Endothelial cell of hepatic sinusoid (primary cell): Measurements from ENCODE around the gene ITK.

Source experiments
- in situ Hi-C: cut with HindIII; loops from 2 replicates; pipeline ENCODE4 v1.10.0; 2017; ENCODE audit warnings: low sequenced_read_pairs

ITK gene

DNA sequence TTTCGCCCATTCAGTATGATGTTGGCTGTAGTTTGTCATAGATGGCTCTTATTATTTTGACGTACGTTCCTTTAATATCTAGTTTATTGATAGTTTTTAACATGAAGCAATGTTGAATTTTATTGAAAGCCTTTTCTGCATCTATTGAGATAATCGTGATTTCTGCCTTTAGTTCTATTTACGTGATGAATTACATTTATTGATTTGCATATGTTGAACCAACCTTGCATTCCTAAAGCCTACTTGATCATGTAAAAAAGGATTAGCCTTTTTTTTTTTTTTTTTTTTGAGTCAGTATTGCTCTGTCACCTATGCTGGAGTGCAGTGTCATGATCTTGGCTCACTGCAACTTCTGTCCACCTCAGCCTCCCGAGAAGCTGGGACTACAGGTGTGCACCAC is 25.1 kb downstream of the ITK start:
- in situ Hi-C loops, result loop anchor here (25.0 kb wide), 1 partner anchor 93 kb away; the partner anchor contains the start of gene HAVCR2

DNA sequence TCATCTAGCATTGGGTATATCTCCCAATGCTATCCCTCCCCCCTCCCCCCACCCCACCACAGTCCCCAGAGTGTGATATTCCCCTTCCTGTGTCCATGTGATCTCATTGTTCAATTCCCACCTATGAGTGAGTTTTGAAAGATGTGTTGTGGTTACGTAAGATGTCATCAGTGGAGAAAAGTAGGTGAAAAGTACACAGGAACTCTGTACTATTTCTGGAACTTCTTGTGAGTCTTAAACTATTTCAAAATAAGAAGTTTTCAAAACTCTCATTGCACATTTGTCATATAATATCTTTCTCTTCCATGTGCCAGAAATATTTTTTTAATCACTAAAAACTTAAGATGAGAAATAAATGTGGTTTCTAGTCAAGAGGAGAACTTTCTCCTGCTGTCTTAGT is 30.0 kb downstream of the ITK start:
- in situ Hi-C loops, result loop anchor here (25.0 kb wide), 1 partner anchor 98 kb away; the partner anchor contains the start of gene HAVCR2

GRCh38 chr5:157212307-157212706 is 31.7 kb downstream of the ITK start:
- in situ Hi-C loops, result loop anchor here (25.0 kb wide), 1 partner anchor 100 kb away; the partner anchor contains the start of gene HAVCR2

DNA sequence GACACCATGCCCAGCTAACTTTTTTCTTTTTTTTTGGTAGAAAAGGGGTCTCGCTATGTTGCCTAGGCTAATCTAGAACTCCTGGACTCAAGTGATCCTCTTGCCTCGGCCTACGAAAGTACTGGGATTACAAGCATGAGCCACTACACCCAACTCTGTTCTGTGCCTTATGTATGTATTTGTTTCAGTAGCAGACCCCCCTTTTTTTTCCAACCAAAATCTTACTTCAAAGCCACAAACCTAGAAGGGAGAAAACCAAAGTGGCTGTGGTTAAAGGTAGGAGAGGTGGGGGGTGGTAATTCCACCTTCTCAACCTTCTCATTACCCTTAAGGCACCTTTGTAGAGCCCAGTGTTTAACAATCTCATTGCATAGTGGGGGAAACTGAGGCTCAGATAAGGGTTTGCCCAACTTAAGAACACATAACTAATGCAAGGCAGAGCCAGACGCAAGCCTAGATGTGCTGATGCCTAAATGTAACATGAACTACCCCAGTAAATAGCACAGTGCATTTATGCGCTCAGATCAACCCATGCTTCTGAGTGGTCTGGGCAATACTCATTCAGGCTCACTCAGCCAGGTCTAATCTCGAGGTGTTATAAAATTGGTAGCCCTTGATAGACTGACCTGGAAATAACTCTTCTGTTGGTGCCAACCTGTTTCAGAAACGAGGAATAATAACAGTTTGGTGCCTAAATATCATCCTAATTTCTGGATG is 33.0 kb downstream of the ITK start:
- in situ Hi-C loops, result loop anchor here (25.0 kb wide), 1 partner anchor 101 kb away; the partner anchor contains the start of gene HAVCR2

DNA sequence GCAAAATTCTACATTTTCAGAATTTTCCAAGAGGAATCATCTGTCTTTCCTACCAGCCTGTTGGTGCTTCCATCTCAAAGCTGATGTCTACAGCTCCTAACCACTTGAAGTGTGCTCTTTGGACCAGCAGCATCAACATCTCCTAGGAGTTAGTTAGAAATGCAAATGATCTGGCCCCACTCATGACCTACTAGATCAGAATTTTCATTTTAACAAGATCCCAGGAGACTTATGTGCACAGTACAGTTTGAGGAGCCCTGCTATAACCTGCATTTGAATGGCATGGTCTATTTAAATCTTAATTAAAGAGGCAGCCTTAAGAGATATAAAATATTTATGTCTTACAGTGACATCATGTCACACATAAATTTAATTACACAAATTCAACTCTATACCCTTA is 33.8 kb downstream of the ITK start:
- in situ Hi-C loops, result loop anchor here (25.0 kb wide), 1 partner anchor 102 kb away; the partner anchor contains the start of gene HAVCR2

DNA sequence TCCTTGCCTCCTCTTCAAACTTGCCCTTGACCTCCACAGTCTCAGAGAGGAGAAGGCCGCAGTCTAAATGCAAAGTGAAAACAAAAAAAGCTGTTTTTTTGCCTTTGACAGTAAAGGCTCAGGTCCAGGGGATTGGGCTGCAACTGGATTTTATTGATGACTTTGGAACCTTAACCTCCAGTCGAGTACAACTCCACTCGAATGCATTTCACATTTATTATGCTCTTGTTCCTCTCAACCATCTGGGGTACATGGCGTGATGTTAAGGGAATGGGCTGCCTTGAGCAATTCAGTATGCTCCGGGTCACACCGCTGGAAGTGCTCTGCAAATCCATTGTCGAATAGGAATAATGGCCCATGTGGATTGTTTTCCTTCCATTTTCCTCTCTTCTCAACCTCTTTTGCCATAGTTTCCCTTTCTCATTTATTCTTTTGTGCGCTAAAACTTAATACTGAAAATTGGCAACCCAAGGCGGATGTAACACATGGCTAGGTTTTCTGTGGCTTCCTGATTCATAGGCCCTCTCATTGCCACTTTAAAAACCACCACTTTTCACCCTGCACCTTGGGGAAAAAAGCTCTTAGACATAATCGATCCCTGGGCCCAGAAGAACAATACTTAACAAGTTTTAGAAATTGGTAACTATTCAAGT is 34.3 kb downstream of the ITK start:
- in situ Hi-C loops, result loop anchor here (25.0 kb wide), 1 partner anchor 103 kb away; the partner anchor contains the start of gene HAVCR2

GRCh38 chr5:157215514-157216167 is 35.0 kb downstream of the ITK start:
- in situ Hi-C loops, result loop anchor here (25.0 kb wide), 1 partner anchor 103 kb away; the partner anchor contains the start of gene HAVCR2

DNA sequence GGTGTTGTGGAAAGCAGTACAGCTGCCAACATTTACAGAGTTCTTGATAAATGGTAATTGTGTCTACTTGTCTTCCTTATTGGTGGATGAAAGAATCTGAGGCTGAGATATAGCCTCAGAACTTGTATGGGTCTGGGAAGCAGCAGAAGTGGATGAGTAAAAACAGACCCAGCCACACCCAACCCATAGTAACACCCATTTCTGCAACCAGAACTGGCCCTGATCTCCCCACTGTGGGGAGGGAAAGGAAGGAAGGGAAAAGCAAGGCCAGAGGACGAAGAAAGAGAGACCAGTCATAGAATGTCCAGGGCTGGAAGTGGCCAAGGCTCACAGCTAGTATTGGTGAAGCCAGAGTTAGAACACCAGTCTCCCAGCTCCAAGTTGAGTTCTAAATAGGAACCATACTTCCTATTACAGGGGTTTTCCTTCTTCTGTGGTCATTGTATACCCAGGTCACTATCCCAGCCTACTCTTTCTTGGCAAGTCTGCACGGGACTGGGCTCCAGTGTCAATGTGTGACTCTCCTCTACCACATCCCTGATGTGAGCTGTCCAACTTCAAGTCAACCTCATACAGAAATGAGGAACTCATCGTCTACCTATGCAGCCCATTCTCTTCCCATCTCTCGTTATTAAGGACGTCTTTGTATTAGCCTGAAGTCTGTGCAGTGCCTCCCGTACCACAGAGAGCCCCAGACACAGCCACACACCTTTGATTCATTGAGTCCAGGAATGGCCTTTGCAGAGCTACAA is 35.9 kb downstream of the ITK start:
- in situ Hi-C loops, result loop anchor here (25.0 kb wide), 1 partner anchor 104 kb away; the partner anchor contains the start of gene HAVCR2

- in situ Hi-C loops, result loop anchor here (25.0 kb wide), 1 partner anchor 105 kb away; the partner anchor contains the start of gene HAVCR2
These were observed 36.8 kb downstream of the ITK start for GRCh38 chr5:157217289-157218024.

- in situ Hi-C loops, result loop anchor here (25.0 kb wide), 1 partner anchor 107 kb away; the partner anchor contains the start of gene HAVCR2
These were observed 39.0 kb downstream of the ITK start for GRCh38 chr5:157219491-157220271.

DNA sequence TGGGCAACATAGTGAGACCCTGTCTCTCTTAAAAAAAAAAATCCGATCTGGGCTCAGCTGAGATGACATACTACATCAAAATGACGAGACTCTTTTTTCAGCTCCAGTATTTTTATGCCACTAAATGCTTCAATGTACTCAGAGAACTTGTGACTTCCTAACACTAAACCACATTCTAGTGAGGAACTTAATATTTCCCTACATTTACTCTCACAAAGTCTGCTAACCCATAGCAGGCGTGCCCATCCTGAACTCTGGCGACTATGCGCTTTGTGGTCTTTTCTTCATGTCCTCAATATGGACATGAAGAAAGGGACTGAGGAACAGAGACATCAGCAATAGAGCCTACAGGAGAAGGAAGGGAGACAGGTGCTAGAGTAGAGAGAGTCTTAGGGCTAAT is 41.3 kb downstream of the ITK start:
- in situ Hi-C loops, result loop anchor here (25.0 kb wide), 1 partner anchor 110 kb away; the partner anchor contains the start of gene HAVCR2

DNA sequence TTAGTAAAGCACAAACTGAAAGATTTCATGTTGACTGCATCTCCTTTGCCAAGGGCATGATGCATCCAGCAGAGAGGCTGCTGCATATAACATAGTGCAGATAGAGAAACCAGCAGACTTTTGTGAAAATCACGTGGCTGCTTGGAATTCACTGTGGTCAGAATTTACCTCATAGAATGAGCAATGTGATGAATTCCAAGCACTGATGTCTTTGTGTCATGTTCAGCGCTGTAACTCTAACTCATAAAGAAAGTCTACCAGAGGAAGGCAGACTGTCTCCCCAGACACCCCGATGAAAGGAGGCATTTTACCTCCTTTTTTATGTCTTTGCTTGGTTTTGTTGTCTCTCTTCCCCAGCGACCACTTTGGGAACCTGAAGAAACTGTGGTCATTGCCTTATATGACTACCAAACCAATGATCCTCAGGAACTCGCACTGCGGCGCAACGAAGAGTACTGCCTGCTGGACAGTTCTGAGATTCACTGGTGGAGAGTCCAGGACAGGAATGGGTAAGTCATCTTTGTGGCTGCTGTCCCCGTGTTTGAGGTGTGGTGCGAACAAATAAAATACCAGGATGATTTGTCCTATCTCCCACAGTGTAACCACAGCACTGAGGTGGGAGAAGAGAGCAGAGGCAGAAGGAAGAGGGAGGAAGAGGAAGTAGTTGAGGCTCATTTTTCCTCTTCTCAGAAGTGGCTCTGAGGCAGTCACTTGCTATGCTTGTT is 42.0 kb downstream of the ITK start:
- in situ Hi-C loops, result loop anchor here (25.0 kb wide), 1 partner anchor 110 kb away; the partner anchor contains the start of gene HAVCR2

DNA sequence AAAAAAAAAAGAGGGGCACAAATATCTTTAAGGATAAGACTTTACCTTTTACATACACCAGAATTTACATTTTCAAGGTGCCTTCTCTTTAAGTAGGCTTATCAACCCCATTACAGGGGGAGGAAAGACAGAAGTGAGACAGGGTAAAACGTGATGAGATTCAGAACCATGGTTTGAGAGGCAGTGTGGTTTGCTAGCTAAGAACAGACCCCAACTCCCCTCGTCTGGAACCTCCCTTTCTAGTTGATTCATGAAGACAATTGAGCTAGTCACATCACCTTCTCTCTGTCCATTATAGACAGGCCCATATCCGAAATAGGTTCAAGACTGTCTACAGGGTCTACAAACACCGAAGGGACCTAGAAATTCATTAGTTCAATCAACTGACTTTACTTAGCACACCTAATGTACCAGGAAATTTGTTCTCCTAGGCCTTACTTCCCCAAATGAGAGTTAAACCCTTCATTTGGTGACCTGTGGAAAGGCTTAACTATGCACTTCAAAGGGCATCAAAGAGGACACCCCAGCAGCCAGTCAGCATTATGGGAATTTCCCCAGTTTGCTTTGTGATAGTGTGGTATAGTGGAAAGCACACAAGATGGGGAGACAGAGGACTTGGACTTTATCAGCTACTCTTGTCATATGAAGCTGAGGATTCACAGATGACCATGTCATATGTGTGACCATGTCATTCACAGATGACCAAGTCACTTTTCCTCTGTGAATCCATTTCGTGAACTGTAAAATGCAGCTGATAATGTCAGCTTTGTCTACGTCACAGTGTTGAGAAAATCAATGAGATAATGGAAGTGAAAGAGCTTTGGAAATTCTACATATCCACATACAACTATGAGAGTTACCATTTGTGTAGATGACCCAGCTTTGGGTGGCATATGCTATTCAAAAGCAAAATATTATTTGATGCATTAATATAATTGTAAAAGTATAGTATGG is 45.1 kb downstream of the ITK start:
- in situ Hi-C loops, result loop anchor here (5.0 kb wide), 1 partner anchor 42 kb away; the partner anchor contains the start of gene CYFIP2

DNA sequence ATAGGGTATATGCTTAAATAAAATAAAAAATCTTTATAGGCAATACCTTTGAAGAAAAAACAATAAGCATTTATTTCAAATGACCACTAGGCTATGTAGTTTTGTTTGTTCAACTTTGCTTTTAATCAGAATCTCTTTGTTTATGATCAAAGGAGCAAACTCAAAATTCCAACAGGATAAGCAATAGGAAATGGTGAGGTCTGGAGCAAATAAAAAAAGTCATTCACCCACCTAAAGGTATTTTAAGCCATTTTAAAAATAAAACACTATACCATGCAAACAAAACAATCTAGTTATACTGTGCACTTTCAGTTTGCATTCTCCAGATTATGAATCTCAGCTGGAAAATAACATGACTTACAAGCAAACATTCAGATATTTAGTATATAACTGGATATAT is 50.0 kb downstream of the ITK start:
- in situ Hi-C loops, result no loop called here

DNA sequence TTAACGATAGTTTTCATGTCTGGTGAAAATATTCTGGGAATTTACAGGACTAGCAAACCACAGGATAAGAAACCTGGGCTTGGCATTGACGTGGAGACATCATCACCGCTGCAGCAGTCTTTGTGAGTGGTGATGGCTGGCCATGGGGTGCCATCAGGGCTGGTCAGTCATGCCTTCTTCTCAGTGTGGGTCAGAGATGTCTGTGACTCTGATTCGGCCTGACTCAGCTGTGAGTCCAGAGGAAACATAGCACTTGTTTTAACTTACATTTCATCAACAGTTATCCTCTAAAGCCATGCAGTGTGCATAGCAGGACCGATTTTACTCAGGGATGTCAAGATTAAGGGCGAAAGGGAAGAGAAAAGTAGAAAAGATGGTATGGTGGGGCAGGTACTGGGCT is 52.1 kb downstream of the ITK start:
- in situ Hi-C loops, result no loop called here

DNA sequence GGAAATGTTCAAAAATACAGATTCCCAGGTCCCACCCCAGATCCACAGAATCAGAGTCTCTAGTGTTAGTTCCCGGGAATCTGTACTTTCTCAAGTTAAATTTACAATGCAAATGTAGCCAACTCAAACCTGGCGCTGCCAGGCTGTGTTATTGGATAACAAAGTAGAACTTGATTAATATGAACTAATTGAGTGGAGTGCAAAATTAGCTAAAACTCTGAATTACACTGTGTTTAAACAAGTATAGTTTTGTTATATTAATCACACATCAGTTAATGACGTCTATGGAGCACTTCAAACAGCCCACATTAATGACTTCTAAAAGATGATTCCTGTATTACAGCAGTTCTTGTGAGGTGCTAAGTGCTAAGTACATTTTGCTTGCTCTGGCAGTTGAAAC is 52.9 kb downstream of the ITK start:
- in situ Hi-C loops, result no loop called here

DNA sequence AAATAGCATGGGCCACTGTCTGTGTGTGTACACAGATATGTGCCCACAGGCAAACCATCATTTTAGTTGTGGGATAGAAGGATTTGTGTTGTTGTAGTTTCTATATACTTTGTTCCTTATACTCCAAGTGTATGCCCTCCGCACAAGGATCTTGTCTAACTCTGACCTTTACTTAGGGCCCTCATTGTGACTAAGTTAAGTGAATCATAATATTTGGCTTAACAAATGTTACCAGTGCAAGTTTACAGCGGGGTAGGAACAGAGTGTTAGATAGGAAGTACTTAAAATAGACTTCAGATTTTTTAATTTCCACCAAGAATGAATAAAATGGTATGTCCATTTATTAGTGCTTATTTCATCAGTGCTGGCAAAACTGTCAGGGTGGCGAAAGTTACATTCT is 55.8 kb downstream of the ITK start:
- in situ Hi-C loops, result no loop called here
